MM.1S (cell line): ENCODE data around the gene L1CAM.

Source experiments
- DNase-seq: peaks from one replicate; pipeline ENCODE4 v3.0.0-alpha.2; 2015
- H2AFZ ChIP-seq: fragments of 300-600 bp; sonication (generic); 2 replicates; pipeline ENCODE4 v1.6.0; 2016; ENCODE audit warnings: antibody characterized with exemption, low read length
- H3F3A ChIP-seq: fragments of 300-600 bp; sonication (generic); 2 replicates; pipeline ENCODE4 v1.6.1; 2016; ENCODE audit warnings: mild to moderate bottlenecking, antibody characterized with exemption, low read length, moderate library complexity, mixed read lengths; ENCODE audit not compliant: insufficient read depth
- H3K27ac ChIP-seq: fragments of 300-600 bp; sonication (generic); 2 replicates; pipeline ENCODE4 v1.5.1; 2016; ENCODE audit warnings: mild to moderate bottlenecking, low read length
- H3K27me3 ChIP-seq: fragments of 300-600 bp; sonication (generic); replicated peaks from 2 replicates; pipeline ENCODE4 v1.6.0; 2016; ENCODE audit warnings: low read length; ENCODE audit not compliant: insufficient read depth
- H3K36me3 ChIP-seq: fragments of 300-600 bp; sonication (generic); replicated peaks from 2 replicates; pipeline ENCODE4 v1.6.1; 2016; ENCODE audit warnings: mild to moderate bottlenecking, low read length, mixed read lengths; ENCODE audit not compliant: insufficient read depth
- H3K4me1 ChIP-seq: fragments of 300-600 bp; sonication (generic); 2 replicates; pipeline ENCODE4 v1.6.1; 2016; ENCODE audit warnings: low read length, mixed read lengths
- H3K4me2 ChIP-seq: fragments of 300-600 bp; sonication (generic); 2 replicates; pipeline ENCODE4 v1.6.0; 2016; ENCODE audit warnings: low read depth, low read length
- H3K4me3 ChIP-seq: fragments of 300-600 bp; sonication (generic); 2 replicates; pipeline ENCODE4 v1.5.1; 2016; ENCODE audit warnings: low read length, mixed read lengths
- H3K79me2 ChIP-seq: fragments of 300-600 bp; sonication (generic); 2 replicates; pipeline ENCODE4 v1.6.1; 2016; ENCODE audit warnings: mixed run types, low read length, mixed read lengths
- H3K9ac ChIP-seq: fragments of 300-600 bp; sonication (generic); 2 replicates; pipeline ENCODE4 v1.6.1; 2016; ENCODE audit warnings: low read length, mixed read lengths
- H3K9me2 ChIP-seq: fragments of 300-600 bp; sonication (generic); replicated peaks from 2 replicates; pipeline ENCODE4 v1.6.1; 2016; ENCODE audit warnings: mild to moderate bottlenecking, low read length, mixed read lengths; ENCODE audit not compliant: insufficient read depth
- H3K9me3 ChIP-seq: fragments of 300-600 bp; sonication (generic); replicated peaks from 2 replicates; pipeline ENCODE4 v1.6.1; 2016; ENCODE audit warnings: mild to moderate bottlenecking, low read length, mixed read lengths; ENCODE audit not compliant: insufficient read depth
- H4K20me1 ChIP-seq: fragments of 300-600 bp; sonication (generic); 2 replicates; pipeline ENCODE4 v1.6.1; 2016; ENCODE audit warnings: mild to moderate bottlenecking, low read length, moderate library complexity, mixed read lengths; ENCODE audit not compliant: insufficient read depth
- CTCF ChIP-seq: fragments of 300-600 bp; sonication (generic); IDR thresholded peaks from 2 replicates; pipeline ENCODE4 v1.5.1; 2016; ENCODE audit warnings: antibody characterized with exemption, low read length, mixed read lengths
- EZH2 ChIP-seq: fragments of 300-600 bp; sonication (generic); optimal IDR thresholded peaks from 2 replicates; pipeline ENCODE3; 2017; ENCODE audit warnings: low read depth, mild to moderate bottlenecking, antibody characterized with exemption, low read length, mixed read lengths
- EZH2phosphoT487 ChIP-seq: fragments of 300-600 bp; sonication (generic); IDR thresholded peaks from 2 replicates; pipeline ENCODE4 v1.6.1; 2018; ENCODE audit warnings: antibody characterized with exemption, low read length

Gene L1CAM

GRCh38 chrX:153883163-153883843 is 2.7 kb downstream of the L1CAM start:
- no peaks in the 10 kb centered on the region for H3K4me1 ChIP-seq
- H3K9ac ChIP-seq: no peak overlapping the region
- no peaks in the 10 kb centered on the region for H3K9me2 ChIP-seq
- DNase-seq: no peak
- no peak for TF ChIP-seq EZH2
- no peak for TF ChIP-seq EZH2phosphoT487
- TF ChIP-seq CTCF: no peak
- no peak overlapping the region for H3K27ac ChIP-seq
- no peak overlapping the region for H3K4me2 ChIP-seq
- no peak overlapping the region for H2AFZ ChIP-seq
- H3K4me3 ChIP-seq: no peak overlapping the region
- H3K27me3 ChIP-seq: peaks cover 51% of the 10 kb centered on the region
- H3F3A ChIP-seq: no peaks in the 10 kb centered on the region
- no peaks in the 10 kb centered on the region for H3K9me3 ChIP-seq
- no peaks in the 10 kb centered on the region for H3K79me2 ChIP-seq
- H4K20me1 ChIP-seq: no peaks in the 10 kb centered on the region
- H3K36me3 ChIP-seq: no peaks in the 10 kb centered on the region

DNA sequence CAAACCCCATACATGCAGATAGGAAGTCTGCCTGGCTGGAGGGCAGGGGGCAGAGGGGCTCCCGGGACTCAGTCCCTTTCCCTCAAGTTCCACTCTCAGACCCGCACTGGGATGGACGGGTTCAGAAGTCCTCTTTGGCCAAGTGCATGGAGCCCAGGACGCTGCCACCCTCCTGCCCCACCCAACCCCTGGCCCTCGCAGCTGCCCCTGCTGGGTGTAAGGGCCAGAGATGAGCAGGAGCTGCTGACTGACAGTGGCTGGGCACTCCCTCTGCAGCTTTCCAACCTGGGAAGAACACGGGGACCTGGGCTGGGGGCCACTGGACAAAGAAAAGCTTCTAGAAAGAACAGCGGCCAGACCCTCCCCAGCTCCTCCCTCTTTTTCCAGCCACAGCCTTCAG is 3.4 kb downstream of the L1CAM start:
- no peak for TF ChIP-seq CTCF
- no peak for TF ChIP-seq EZH2
- no peak for TF ChIP-seq EZH2phosphoT487
- Histone ChIP-seq H3K4me2 (no peak overlapping the region), H3F3A (no peaks in the 10 kb centered on the region), H3K36me3 (no peaks in the 10 kb centered on the region), H3K9me2 (no peaks in the 10 kb centered on the region), H3K27me3 (peaks cover 55% of the 10 kb centered on the region), H3K79me2 (no peaks in the 10 kb centered on the region), H4K20me1 (no peaks in the 10 kb centered on the region), H3K4me1 (no peaks in the 10 kb centered on the region), H3K9ac (no peak overlapping the region), H3K27ac (no peak overlapping the region), H3K4me3 (no peak overlapping the region), H3K9me3 (no peaks in the 10 kb centered on the region), H2AFZ (no peak overlapping the region)
- DNase-seq: no peak

DNA sequence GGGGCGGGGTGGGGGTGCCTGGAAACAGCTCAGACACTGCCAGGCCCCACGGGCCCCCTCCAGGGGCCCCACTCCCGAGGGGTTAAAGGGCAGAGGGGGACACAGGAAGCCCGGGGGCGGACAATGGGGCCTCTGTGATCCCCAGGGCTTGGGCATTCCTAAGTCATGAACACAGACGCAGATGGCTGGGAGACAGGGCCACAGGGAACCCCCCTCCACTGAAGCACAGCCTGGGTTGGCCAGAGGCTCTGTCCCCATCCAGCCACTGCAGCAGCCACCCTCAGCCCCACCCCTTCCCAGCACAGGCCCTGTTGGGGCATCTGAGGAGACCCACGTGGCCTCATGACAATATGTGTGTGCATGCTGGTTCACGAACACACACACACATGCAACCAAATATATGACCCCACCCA is 3.9 kb downstream of the L1CAM start:
- no peaks in the 10 kb centered on the region for H4K20me1 ChIP-seq
- H2AFZ ChIP-seq: no peak overlapping the region
- no peaks in the 10 kb centered on the region for H3K4me1 ChIP-seq
- no peak overlapping the region for H3K9ac ChIP-seq
- H3F3A ChIP-seq: no peaks in the 10 kb centered on the region
- no peak overlapping the region for H3K4me2 ChIP-seq
- peaks cover 52% of the 10 kb centered on the region for H3K27me3 ChIP-seq
- no peak overlapping the region for H3K4me3 ChIP-seq
- no peaks in the 10 kb centered on the region for H3K79me2 ChIP-seq
- no peaks in the 10 kb centered on the region for H3K9me3 ChIP-seq
- H3K9me2 ChIP-seq: no peaks in the 10 kb centered on the region
- H3K36me3 ChIP-seq: no peaks in the 10 kb centered on the region
- TF ChIP-seq CTCF (no peak), EZH2 (no peak), EZH2phosphoT487 (no peak)
- DNase-seq: no peak
- no peak overlapping the region for H3K27ac ChIP-seq
